ENCODE measurements around the gene TXNDC15. TPM values are rescaled to one million over a fixed set of nuclear protein-coding genes. Genes with fewer than 3 reads are reported as not detected.

Gene TXNDC15
- total RNA-seq, 1 donor, result 141 TPM

- no peak for DNase-seq (ENCODE audit: low read depth)
- TF ChIP-seq, protein P1, sequence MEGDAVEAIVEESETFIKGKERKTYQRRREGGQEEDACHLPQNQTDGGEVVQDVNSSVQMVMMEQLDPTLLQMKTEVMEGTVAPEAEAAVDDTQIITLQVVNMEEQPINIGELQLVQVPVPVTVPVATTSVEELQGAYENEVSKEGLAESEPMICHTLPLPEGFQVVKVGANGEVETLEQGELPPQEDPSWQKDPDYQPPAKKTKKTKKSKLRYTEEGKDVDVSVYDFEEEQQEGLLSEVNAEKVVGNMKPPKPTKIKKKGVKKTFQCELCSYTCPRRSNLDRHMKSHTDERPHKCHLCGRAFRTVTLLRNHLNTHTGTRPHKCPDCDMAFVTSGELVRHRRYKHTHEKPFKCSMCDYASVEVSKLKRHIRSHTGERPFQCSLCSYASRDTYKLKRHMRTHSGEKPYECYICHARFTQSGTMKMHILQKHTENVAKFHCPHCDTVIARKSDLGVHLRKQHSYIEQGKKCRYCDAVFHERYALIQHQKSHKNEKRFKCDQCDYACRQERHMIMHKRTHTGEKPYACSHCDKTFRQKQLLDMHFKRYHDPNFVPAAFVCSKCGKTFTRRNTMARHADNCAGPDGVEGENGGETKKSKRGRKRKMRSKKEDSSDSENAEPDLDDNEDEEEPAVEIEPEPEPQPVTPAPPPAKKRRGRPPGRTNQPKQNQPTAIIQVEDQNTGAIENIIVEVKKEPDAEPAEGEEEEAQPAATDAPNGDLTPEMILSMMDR (IDR thresholded peaks at IDR 0.05; ENCODE audit: insufficient read depth, low read depth, low read length), result no peak
- no peak overlapping the region for H3K4me3 ChIP-seq (ENCODE audit: low read depth, low read length)
Observed at GRCh38 chr5:134932508-134932907, 58.3 kb downstream of the TXNDC15 start.

- TF ChIP-seq, protein P1 (IDR thresholded peaks at IDR 0.05; ENCODE audit: insufficient read depth, low read depth, low read length), result no peak
- no peak overlapping the region for H3K4me3 ChIP-seq (ENCODE audit: low read depth, low read length)
- DNase-seq (ENCODE audit: low read depth), result no peak
Observed at GRCh38 chr5:134934202-134934601, 60.0 kb downstream of the TXNDC15 start.

GRCh38 chr5:134935711-134936602, 61.8 kb downstream of the TXNDC15 start:
- no peak for DNase-seq (ENCODE audit: low read depth)
- TF ChIP-seq, protein P1 (IDR thresholded peaks at IDR 0.05; ENCODE audit: insufficient read depth, low read depth, low read length), result no peak
- H3K4me3 ChIP-seq (ENCODE audit: low read depth, low read length), result no peak overlapping the region

- TF ChIP-seq, protein P1 (IDR thresholded peaks at IDR 0.05; ENCODE audit: insufficient read depth, low read depth, low read length), result no peak
- H3K4me3 ChIP-seq (ENCODE audit: low read depth, low read length), result no peak overlapping the region
- DNase-seq (ENCODE audit: low read depth), result peak; percentile 22
Observed at GRCh38 chr5:134937526-134937925, 63.4 kb downstream of the TXNDC15 start.

DNA sequence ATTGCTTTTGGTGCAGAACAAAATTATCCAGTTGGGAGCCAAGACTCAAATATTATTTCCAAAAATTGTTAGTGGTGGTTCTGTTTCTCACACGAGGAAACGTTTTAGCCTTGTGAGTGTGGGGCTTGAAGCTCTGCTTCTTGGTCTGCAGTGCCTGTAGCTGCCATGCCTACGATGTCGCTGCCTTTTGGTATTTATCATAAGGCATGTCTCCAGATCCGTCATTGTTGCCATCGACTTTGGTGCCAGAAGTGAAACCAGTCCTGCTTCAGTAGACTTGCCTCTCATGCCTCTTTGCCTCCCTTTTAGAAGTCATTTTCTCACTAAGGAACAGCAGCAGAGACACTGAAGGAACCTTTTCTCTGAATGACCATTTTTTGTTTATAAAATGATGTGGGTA, 63.9 kb downstream of the TXNDC15 start:
- TF ChIP-seq, protein P1 (IDR thresholded peaks at IDR 0.05; ENCODE audit: insufficient read depth, low read depth, low read length), result no peak
- DNase-seq (ENCODE audit: low read depth), result no peak
- no peak overlapping the region for H3K4me3 ChIP-seq (ENCODE audit: low read depth, low read length)

GRCh38 chr5:134939500-134939899, 65.3 kb downstream of the TXNDC15 start:
- DNase-seq (ENCODE audit: low read depth), result no peak
- TF ChIP-seq, protein P1 (IDR thresholded peaks at IDR 0.05; ENCODE audit: insufficient read depth, low read depth, low read length), result no peak
- no peak overlapping the region for H3K4me3 ChIP-seq (ENCODE audit: low read depth, low read length)

Data from fibroblast of villous mesenchyme (primary cell).